Measurements from ENCODE around the gene NARS2.
A peak's percentile ranks its signal among the peaks of the same experiment; 100 is the strongest.

The NARS2 gene, protein sequence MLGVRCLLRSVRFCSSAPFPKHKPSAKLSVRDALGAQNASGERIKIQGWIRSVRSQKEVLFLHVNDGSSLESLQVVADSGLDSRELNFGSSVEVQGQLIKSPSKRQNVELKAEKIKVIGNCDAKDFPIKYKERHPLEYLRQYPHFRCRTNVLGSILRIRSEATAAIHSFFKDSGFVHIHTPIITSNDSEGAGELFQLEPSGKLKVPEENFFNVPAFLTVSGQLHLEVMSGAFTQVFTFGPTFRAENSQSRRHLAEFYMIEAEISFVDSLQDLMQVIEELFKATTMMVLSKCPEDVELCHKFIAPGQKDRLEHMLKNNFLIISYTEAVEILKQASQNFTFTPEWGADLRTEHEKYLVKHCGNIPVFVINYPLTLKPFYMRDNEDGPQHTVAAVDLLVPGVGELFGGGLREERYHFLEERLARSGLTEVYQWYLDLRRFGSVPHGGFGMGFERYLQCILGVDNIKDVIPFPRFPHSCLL

DNA sequence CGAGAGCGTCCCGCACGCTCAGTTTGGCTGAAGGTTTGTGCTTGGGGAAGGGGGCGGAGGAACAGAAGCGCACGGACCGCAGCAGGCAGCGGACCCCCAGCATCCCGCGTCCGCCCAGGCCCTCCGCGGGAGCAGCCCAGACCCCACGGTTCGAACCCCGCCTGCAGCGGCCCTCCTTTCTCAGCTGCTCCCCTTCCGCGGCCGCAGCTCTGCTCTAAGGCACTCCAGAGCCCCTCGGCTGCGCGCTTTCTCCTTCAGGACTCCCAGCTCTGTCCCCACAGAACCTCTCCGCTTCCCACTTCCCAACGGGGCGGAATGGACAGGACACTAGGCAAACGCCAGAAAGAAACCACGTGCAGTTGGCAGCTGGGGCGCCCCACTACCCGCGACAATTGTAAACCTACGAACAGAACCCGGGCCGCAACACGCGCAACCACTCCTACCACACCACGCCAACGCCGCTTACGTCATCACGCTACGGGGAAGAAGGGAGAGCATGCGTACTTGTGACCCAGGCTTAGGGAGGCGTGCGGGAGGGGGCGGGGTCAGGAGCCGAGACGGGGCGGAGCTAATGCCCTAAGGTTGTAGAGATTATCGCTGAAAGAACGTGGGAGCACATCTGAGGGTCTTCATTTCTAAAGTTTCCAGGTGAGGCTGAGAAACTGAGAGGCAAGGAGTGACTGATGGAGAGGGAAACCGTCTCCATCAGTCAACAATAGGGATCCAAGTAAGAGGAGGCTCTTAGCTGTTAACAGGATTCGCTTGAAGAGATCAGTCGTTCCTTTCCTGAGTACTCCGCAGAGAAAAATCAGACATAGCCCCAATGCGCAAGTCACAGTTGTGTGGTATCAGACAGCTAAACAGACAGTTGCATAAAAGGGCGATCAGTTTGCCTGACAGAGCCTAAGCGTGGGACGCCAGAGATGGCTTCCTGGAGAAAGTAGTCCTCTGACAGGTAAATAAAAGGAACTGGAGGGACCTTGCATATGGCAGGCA, at the start of gene NARS2:
Gene NARS2 (minus strand): TSS at position 479 of the 996 bp plus-strand sequence. CDS start 376 bp downstream, at position 103.
- Histone ChIP-seq H3K4me1 (ENCODE audit: insufficient read depth, poor library complexity, severe bottlenecking) (peaks cover 12% of the 10 kb centered on the region), H3K27ac (ENCODE audit: poor library complexity, severe bottlenecking) (peak within 1 kb of the TSS; percentile 22), H3K36me3 (ENCODE audit: low read depth) (peaks cover 21% of the 10 kb centered on the region), H3K4me3 (ENCODE audit: severe bottlenecking) (peak within 1 kb of the TSS; percentile 88), H3K9me3 (ENCODE audit: severe bottlenecking) (no peaks in the 10 kb centered on the region), H3K27me3 (ENCODE audit: insufficient read depth, poor library complexity, severe bottlenecking) (no peaks in the 10 kb centered on the region)
- DNase-seq (ENCODE audit: low spot score) (peak; percentile 96), ATAC-seq (ENCODE audit: low read depth) (peak; percentile 92)
- TF ChIP-seq, protein P1, sequence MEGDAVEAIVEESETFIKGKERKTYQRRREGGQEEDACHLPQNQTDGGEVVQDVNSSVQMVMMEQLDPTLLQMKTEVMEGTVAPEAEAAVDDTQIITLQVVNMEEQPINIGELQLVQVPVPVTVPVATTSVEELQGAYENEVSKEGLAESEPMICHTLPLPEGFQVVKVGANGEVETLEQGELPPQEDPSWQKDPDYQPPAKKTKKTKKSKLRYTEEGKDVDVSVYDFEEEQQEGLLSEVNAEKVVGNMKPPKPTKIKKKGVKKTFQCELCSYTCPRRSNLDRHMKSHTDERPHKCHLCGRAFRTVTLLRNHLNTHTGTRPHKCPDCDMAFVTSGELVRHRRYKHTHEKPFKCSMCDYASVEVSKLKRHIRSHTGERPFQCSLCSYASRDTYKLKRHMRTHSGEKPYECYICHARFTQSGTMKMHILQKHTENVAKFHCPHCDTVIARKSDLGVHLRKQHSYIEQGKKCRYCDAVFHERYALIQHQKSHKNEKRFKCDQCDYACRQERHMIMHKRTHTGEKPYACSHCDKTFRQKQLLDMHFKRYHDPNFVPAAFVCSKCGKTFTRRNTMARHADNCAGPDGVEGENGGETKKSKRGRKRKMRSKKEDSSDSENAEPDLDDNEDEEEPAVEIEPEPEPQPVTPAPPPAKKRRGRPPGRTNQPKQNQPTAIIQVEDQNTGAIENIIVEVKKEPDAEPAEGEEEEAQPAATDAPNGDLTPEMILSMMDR (IDR thresholded peaks at IDR 0.05; ENCODE audit: poor library complexity, severe bottlenecking), result no peak

DNA sequence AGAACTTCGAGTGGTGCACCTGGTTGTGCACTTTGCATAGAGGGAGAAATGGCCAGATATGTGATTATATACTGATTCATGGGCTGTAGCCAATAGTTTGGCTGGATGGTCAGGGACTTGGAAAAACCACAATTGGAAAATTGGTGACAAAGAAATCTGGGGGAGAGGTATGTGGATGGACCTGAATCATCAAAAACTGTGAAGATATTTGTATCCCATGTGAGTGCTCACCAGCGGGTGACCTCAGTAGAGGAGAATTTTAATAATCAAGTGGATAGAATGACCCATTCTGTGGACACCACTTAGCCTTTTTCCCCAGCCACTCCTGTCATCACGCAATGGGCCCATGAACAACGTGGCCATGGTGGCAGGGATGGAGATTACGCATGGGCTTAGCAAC, 48.0 kb upstream of the NARS2 start:
- TF ChIP-seq, protein P1 (IDR thresholded peaks at IDR 0.05; ENCODE audit: poor library complexity, severe bottlenecking), result no peak
- DNase-seq (ENCODE audit: low spot score) (no peak), ATAC-seq (ENCODE audit: low read depth) (no peak)
- no peaks in the 10 kb centered on the region for H3K9me3 ChIP-seq (ENCODE audit: severe bottlenecking)
- H3K4me3 ChIP-seq (ENCODE audit: severe bottlenecking), result no peak overlapping the region
- no peaks in the 10 kb centered on the region for H3K4me1 ChIP-seq (ENCODE audit: insufficient read depth, poor library complexity, severe bottlenecking)
- H3K36me3 ChIP-seq (ENCODE audit: low read depth), result no peaks in the 10 kb centered on the region
- H3K27ac ChIP-seq (ENCODE audit: poor library complexity, severe bottlenecking), result no peak overlapping the region
- H3K27me3 ChIP-seq (ENCODE audit: insufficient read depth, poor library complexity, severe bottlenecking), result no peaks in the 10 kb centered on the region

DNA sequence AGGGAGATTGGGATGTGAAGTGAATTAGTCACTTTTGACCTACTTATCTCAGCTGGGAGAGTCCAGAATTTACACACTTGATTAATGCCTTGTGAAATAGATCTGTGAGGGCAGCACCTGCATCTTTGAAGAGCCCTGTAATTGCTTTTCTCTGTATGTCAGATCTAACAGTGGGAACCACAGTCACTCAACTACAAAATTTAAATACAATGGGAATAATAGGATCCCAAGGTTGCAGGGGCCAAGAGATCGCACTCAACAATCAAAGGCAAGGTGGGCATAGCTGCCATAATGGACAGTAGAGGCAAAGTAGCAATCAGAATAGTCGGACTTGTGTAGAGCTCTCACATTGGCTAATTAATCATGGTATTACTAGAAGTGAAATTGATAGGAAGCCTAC, 45.5 kb upstream of the NARS2 start:
- ATAC-seq (ENCODE audit: low read depth), result no peak

DNA sequence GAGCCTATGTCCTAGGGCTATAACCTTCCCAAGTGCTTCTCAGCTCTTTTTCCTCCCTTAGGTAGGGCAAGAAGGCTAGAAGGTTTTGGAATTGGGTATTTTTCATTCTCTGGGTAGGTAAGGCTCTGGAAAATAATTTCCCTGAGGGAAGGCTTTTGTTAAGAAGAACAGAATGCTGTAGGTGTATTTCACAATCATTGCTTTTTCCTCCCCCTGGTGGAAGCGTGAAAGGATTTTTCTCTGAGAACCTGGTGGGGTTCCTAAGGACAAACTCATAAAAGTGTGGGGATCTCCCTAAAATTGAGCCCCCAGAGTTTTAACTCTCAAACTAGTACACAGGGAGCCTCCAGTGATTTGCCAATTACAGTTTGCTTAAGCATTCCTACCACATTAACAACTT, 41.1 kb upstream of the NARS2 start:
- ATAC-seq (ENCODE audit: low read depth) (no peak), DNase-seq (ENCODE audit: low spot score) (no peak)
- no peaks in the 10 kb centered on the region for H3K27me3 ChIP-seq (ENCODE audit: insufficient read depth, poor library complexity, severe bottlenecking)
- H3K4me3 ChIP-seq (ENCODE audit: severe bottlenecking), result no peak overlapping the region
- no peaks in the 10 kb centered on the region for H3K4me1 ChIP-seq (ENCODE audit: insufficient read depth, poor library complexity, severe bottlenecking)
- no peaks in the 10 kb centered on the region for H3K36me3 ChIP-seq (ENCODE audit: low read depth)
- TF ChIP-seq, protein P1 (IDR thresholded peaks at IDR 0.05; ENCODE audit: poor library complexity, severe bottlenecking), result no peak
- H3K27ac ChIP-seq (ENCODE audit: poor library complexity, severe bottlenecking), result no peak overlapping the region
- no peaks in the 10 kb centered on the region for H3K9me3 ChIP-seq (ENCODE audit: severe bottlenecking)

More for the DNA sequence above, 45.5 kb upstream of the NARS2 start:
- TF ChIP-seq, protein P1 (IDR thresholded peaks at IDR 0.05; ENCODE audit: poor library complexity, severe bottlenecking), result no peak
- Histone ChIP-seq H3K9me3 (ENCODE audit: severe bottlenecking) (no peaks in the 10 kb centered on the region), H3K27me3 (ENCODE audit: insufficient read depth, poor library complexity, severe bottlenecking) (no peaks in the 10 kb centered on the region), H3K36me3 (ENCODE audit: low read depth) (no peaks in the 10 kb centered on the region), H3K4me3 (ENCODE audit: severe bottlenecking) (no peak overlapping the region), H3K4me1 (ENCODE audit: insufficient read depth, poor library complexity, severe bottlenecking) (no peaks in the 10 kb centered on the region), H3K27ac (ENCODE audit: poor library complexity, severe bottlenecking) (no peak overlapping the region)
- DNase-seq (ENCODE audit: low spot score), result no peak

Measured in RWPE2 (cell line).